RPMI8226 (cell line): Measurements from ENCODE around the gene ZNF841.
A peak's percentile ranks its signal among the peaks of the same experiment; 100 is the strongest.
"Not testable (repeated sequence)": the region's sequence is repeated elsewhere in the genome, so short reads cannot be mapped to it uniquely, and the experiment has no call there.

Source experiments
- DNase-seq: peaks from one replicate; pipeline ENCODE4 v3.0.0-alpha.2; 2015

ZNF841 gene

DNA sequence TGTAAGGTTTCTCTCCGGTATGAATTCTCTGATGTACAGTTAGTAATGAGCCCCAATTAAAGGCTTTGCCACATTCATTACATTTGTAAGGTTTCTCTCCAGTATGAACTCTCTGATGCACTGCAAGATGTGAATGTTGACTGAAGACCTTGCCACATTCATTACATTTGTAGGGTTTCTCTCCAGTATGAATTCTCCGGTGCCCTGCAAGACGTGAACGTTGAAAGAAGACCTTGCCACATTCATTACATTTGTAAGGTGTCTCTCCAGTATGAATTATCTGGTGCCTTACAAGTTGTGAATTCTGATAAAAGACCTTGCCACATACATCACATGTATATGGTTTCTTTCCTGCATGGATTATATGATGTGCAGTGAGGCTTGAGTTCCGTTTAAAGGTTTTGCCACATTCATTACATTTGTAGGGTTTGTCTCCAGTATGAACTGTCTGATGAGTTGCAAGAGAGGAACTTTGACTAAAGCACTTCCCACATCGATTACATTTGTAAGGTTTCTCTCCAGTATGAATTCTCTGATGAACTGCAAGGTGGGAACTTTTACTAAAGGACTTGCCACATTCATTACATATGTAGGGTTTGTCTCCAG lies 29.2 kb downstream of the ZNF841 start:
- no peak for DNase-seq

DNA sequence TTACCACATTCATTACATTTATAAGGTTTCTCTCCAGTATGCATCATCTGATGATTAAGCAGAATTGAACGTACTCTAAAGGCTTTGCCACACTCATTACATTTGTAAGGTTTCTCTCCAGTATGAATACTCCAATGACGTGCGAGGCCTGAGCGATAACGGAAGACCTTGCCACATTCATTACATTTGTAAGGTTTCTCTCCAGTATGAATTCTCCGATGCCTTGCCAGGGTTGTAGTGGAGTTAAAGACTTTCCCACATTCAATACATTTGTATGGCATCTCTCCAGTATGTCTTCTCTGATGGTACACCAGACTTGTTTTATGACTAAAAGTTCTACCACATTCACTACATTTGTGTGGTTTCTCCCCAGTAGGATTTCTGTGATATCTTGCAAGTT lies 30.2 kb downstream of the ZNF841 start:
- no peak for DNase-seq

- DNase-seq, result not testable (repeated sequence)
These were observed 39.1 kb downstream of the ZNF841 start for GRCh38 chr19:52056480-52056879.

GRCh38 chr19:52051736-52052135 lies 43.8 kb downstream of the ZNF841 start:
- DNase-seq, result not testable (repeated sequence)

DNA sequence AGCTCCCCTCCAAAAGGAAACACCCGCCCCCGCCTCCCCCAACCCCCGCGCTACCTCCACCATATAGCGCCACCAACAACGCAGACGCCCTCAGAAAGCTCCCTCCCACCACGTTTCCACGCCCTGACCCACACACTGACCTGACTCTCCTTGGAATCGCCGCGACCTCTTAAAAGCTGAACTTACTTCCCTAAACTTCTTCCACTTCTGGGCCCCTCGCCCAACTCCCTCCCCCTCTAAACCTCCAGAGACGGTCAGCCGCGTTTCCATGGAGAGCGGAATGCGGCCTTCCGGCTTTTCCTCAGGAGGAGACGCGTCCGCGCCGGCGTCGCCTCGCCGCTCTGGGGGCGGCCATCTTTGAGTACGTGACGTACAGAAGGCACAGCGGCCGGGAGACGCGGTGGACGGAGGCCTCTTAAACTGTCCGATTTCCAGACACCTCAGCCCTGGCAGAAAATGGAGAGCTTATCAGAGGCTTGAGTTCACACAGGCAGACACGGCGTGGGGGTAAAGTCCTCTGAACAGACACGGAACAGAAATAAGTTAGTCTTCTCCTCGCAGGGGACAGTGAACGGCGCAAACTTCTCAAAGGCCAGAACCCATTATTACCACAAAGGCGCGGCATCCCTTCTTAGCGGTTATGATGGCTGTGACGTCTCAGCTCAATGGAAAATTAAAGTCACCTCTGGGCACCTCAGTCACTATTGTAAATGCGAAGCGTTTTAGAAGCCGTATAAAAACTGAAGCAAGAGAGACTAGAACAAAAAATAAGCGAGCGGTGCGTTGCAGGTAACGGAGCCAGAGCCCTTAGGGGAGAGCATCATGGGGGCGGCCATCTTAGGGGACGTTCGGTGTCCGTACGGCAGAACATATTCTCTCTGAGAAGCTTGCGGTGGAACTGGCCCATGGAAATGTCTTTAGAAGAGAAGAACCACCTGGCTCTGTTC lies 46.7 kb downstream of the ZNF841 start, which contains the start of gene ZNF432:
Gene ZNF432, minus strand, starts transcription at position 284 of the 947 bp plus-strand sequence. CDS start 1,970 bp downstream, outside the sequence.
- peak; percentile 92 for DNase-seq

GRCh38 chr19:52039169-52039568 lies 56.4 kb downstream of the ZNF841 start:
- DNase-seq, result no peak

- no peak for DNase-seq
These were observed 61.4 kb downstream of the ZNF841 start for GRCh38 chr19:52034051-52034728.

DNA sequence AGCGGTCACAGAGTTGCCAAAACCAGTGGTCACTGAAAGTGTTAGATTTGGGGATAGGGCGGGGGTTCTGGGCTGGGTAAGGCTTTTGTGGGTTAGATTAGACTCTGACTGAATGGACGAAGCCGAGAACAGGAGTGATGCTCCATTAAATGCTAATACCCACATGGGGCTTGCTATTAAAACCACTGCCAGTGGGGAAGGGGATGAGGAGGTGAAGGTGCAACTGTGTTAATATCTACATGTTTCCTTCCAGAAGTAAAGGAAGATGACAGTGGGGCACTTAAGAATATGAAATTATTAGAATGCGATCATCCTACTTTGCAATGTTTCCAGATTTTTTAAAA lies 66.8 kb downstream of the ZNF841 start:
- DNase-seq, result no peak

- DNase-seq, result peak; percentile 88
These were observed 67.4 kb downstream of the ZNF841 start, which contains the start of gene ZNF614 for GRCh38 chr19:52028027-52028779. ZNF614 (minus strand) TSS chr19:52028379; CDS start chr19:52025745, 2,634 bp downstream.

DNA sequence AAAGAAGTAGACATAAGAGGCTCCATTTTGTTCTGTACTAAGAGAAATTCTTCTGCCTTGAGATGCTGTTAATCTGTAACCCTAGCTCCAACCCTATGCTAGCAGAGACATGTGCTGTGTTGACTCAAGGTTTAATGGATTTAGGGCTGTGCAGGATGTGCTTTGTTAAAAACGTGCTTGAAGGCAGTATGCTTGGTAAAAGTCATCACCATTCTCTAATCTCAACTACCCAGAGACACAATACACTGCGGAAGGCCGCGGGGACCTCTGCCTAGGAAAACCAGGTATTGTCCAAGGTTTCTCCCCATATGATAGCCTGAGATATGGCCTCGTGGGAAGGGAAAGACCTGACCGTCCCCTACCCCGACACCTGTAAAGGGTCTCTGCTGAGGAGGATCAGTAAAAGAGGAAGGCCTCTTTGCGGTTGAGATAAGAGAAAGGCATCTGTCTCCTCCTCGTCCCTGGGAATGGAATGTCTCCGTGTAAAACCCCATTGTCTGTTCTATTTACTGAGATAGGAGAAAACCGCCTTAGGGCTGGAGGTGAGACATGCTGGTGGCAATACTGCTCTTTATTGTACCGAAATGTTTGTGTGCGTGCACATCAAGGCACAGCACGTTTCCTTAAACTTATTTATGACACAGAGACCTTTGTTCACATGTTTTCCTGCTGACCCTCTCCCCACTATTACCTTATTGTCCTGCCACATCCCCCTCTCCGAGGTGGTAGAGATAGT lies 69.1 kb downstream of the ZNF841 start:
- not testable (repeated sequence) for DNase-seq

- DNase-seq, result not testable (repeated sequence)
These were observed 71.1 kb downstream of the ZNF841 start for GRCh38 chr19:52024478-52024877.

GRCh38 chr19:52022193-52022592 lies 73.4 kb downstream of the ZNF841 start:
- DNase-seq, result no peak

GRCh38 chr19:52020506-52020905 lies 75.1 kb downstream of the ZNF841 start:
- DNase-seq, result no peak
